AG10803 (cell line): ENCODE results near the gene TCN1.

Experiments used
- DNase-seq: peaks from one replicate; pipeline ENCODE4 v3.0.0; 2010; ENCODE audit warnings: low read depth
- H3K4me3 ChIP-seq: 2 replicates; pipeline ENCODE4 v1.5.1; 2011; ENCODE audit warnings: mild to moderate bottlenecking, low read length, control low read depth
- TF ChIP-seq, protein P1 (sequence below): conservative IDR thresholded peaks from 2 replicates; pipeline ENCODE4 v1.5.1; 2011; ENCODE audit warnings: mild to moderate bottlenecking, low read length, control low read depth, inconsistent platforms

Gene TCN1

DNA sequence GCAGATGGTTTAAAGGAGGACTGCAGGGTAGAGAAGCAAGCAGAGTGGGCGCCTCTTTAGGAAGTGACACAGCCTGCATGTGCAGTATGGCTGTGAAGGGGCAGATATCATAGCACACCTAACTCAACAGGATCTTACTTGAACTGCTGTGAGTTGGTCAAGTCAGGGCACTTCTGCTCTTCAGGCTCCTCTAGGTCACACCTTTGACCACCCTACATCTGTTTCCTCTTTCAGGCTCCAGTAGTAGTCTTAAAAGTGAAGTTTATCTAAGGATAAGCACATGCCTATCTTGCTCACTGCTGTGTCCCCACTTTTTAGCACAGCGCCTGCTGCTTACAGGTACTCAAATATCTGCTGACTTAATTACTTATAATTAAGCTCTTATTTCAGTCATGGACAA, 62.2 kb downstream of the TCN1 start:
- TF ChIP-seq, protein P1, sequence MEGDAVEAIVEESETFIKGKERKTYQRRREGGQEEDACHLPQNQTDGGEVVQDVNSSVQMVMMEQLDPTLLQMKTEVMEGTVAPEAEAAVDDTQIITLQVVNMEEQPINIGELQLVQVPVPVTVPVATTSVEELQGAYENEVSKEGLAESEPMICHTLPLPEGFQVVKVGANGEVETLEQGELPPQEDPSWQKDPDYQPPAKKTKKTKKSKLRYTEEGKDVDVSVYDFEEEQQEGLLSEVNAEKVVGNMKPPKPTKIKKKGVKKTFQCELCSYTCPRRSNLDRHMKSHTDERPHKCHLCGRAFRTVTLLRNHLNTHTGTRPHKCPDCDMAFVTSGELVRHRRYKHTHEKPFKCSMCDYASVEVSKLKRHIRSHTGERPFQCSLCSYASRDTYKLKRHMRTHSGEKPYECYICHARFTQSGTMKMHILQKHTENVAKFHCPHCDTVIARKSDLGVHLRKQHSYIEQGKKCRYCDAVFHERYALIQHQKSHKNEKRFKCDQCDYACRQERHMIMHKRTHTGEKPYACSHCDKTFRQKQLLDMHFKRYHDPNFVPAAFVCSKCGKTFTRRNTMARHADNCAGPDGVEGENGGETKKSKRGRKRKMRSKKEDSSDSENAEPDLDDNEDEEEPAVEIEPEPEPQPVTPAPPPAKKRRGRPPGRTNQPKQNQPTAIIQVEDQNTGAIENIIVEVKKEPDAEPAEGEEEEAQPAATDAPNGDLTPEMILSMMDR: no peak
- no peak overlapping the region for H3K4me3 ChIP-seq
- DNase-seq: no peak
